Liver (tissue), 9 donors: ENCODE results near the gene CWC22. TPM values are rescaled to one million over a fixed set of nuclear protein-coding genes. Genes with fewer than 3 reads are reported as not detected.

Experiments
- DNase-seq: peaks from one replicate; pipeline ENCODE4 v3.0.0-alpha.2; 2017; ENCODE audit warnings: low spot score
- H3K27ac ChIP-seq, 2 donors: one replicate each; pipeline ENCODE4 v1.7.0; 2013; ENCODE audit warnings: inconsistent platforms in 2 of 2, low read length in 2 of 2, control low read depth in 1 of 2, low read depth in 1 of 2, mild to moderate bottlenecking in 1 of 2
- H3K27me3 ChIP-seq, 4 donors: one replicate each; pipeline versions ENCODE4 v1.6.1 to v1.7.0; 2013; ENCODE audit warnings: low read length in 3 of 4, inconsistent platforms in 1 of 4, mild to moderate bottlenecking in 1 of 4, moderate library complexity in 1 of 4; ENCODE audit not compliant: control insufficient read depth in 4 of 4, insufficient read depth in 4 of 4
- H3K36me3 ChIP-seq, 4 donors: one replicate each; pipeline versions ENCODE4 v1.6.1 to v1.7.0; 2013; ENCODE audit warnings: low read length in 3 of 4, mild to moderate bottlenecking in 3 of 4, low read depth in 1 of 4, moderate library complexity in 1 of 4; ENCODE audit not compliant: control insufficient read depth in 4 of 4, insufficient read depth in 3 of 4
- H3K4me1 ChIP-seq, 4 donors: one replicate each; pipeline versions ENCODE4 v1.6.1 to v1.7.0; 2013; ENCODE audit warnings: low read length in 3 of 4, mild to moderate bottlenecking in 3 of 4, moderate library complexity in 1 of 4; ENCODE audit not compliant: control insufficient read depth in 4 of 4, insufficient read depth in 4 of 4
- H3K4me3 ChIP-seq, 3 donors: one replicate each; pipeline versions ENCODE4 v1.6.1 to v1.7.0; 2013; ENCODE audit warnings: low read length in 3 of 3, control low read depth in 1 of 3, low read depth in 1 of 3, mild to moderate bottlenecking in 1 of 3
- H3K9ac ChIP-seq, 2 donors: one replicate each; pipeline ENCODE4 v1.7.0; 2013; ENCODE audit warnings: low read length in 2 of 2, mild to moderate bottlenecking in 2 of 2, moderate library complexity in 2 of 2, control low read depth in 1 of 2, low read depth in 1 of 2
- H3K9me3 ChIP-seq, 4 donors: one replicate each; pipeline versions ENCODE4 v1.6.1 to v1.7.0; 2013; ENCODE audit warnings: low read length in 3 of 4; ENCODE audit not compliant: control insufficient read depth in 4 of 4
- ATF3 ChIP-seq: IDR thresholded peaks from 2 replicates; pipeline ENCODE4 v1.6.1; 2016; ENCODE audit warnings: antibody characterized with exemption
- CTCF ChIP-seq: fragments of 150-350 bp; IDR thresholded peaks from 2 replicates; pipeline ENCODE4 v1.5.1; 2017; ENCODE audit warnings: improper control_type of control experiment, low read depth, low read length; ENCODE audit not compliant: missing input control
- EGR1 ChIP-seq, 2 donors: IDR thresholded peaks; 2 replicates each; pipeline ENCODE4 v1.6.1; 2016 to 2018; ENCODE audit warnings: antibody characterized with exemption in 2 of 2, low read depth in 2 of 2
- FOXA1 ChIP-seq: IDR thresholded peaks from 2 replicates; pipeline ENCODE4 v1.6.1; 2016; ENCODE audit warnings: antibody characterized with exemption
- FOXA2 ChIP-seq: IDR thresholded peaks from 2 replicates; pipeline ENCODE4 v1.6.1; 2016; ENCODE audit warnings: antibody characterized with exemption
- GABPA ChIP-seq, 2 donors: IDR thresholded peaks in 1 of 2; conservative IDR thresholded peaks in 1 of 2; 2 replicates each; pipeline ENCODE4 v1.6.1; 2016; ENCODE audit warnings: antibody characterized with exemption in 2 of 2, mild to moderate bottlenecking in 1 of 2, moderate library complexity in 1 of 2
- HNF4A ChIP-seq, 2 donors: conservative IDR thresholded peaks; 2 replicates each; pipeline ENCODE4 v1.6.1; 2016; ENCODE audit warnings: antibody characterized with exemption in 2 of 2, mild to moderate bottlenecking in 2 of 2
- HNF4G ChIP-seq: IDR thresholded peaks from 2 replicates; pipeline ENCODE4 v1.6.1; 2016; ENCODE audit warnings: antibody characterized with exemption
- JUND ChIP-seq, 2 donors: IDR thresholded peaks; 2 replicates each; pipeline ENCODE4 v1.6.1; 2016; ENCODE audit warnings: antibody characterized with exemption in 2 of 2
- MAX ChIP-seq: IDR thresholded peaks from 2 replicates; pipeline ENCODE4 v1.6.1; 2016; ENCODE audit warnings: antibody characterized with exemption
- NR2F2 ChIP-seq: IDR thresholded peaks from 2 replicates; pipeline ENCODE4 v1.6.1; 2016; ENCODE audit warnings: antibody characterized with exemption
- RAD21 ChIP-seq, 2 donors: IDR thresholded peaks; 2 replicates each; pipeline ENCODE4 v1.6.1; 2016; ENCODE audit warnings: antibody characterized with exemption in 2 of 2, mild to moderate bottlenecking in 2 of 2
- REST ChIP-seq: IDR thresholded peaks from 2 replicates; pipeline ENCODE4 v1.6.1; 2016; ENCODE audit warnings: antibody characterized with exemption, mild to moderate bottlenecking
- RXRA ChIP-seq, 2 donors: IDR thresholded peaks; 2 replicates each; pipeline ENCODE4 v1.6.1; 2017 to 2018; ENCODE audit warnings: antibody characterized with exemption in 2 of 2, mild to moderate bottlenecking in 1 of 2
- SP1 ChIP-seq: IDR thresholded peaks from 2 replicates; pipeline ENCODE4 v1.6.1; 2018; ENCODE audit warnings: antibody characterized with exemption, mild to moderate bottlenecking
- TAF1 ChIP-seq: conservative IDR thresholded peaks from 2 replicates; pipeline ENCODE4 v1.6.1; 2016; ENCODE audit warnings: antibody characterized with exemption, mild to moderate bottlenecking
- YY1 ChIP-seq: IDR thresholded peaks from 2 replicates; pipeline ENCODE4 v1.6.1; 2016; ENCODE audit warnings: antibody characterized with exemption, mild to moderate bottlenecking
- ZBTB33 ChIP-seq: IDR thresholded peaks from 2 replicates; pipeline ENCODE4 v1.6.1; 2016; ENCODE audit warnings: antibody characterized with exemption
- WGBS: extraction: QIAGEN DNeasy Blood & Tissue Kit; methylation state at CpG from one replicate; pipeline ENCODE4 v1.1.7; 2013; 5-methylcytosine and 5-hydroxymethylcytosine counted together
- polyA plus RNA-seq, 2 donors: library from polyadenylated mRNA; stranded (reverse) in 1 of 2; unstranded in 1 of 2; fragments of 200-250 nt in 1 of 2; fragments of >200 nt in 1 of 2; fragmentation: Nextera tagmentation in 1 of 2; extraction: Ambion mirVana in 1 of 2; gene quantifications; one replicate each; pipeline versions ENCODE4 v1.2.1 to v1.2.3, GENCODE V29; 2013 to 2015
- total RNA-seq, 2 donors: library from RNA; depleted of rRNA; stranded (reverse); fragments of >200 nt; gene quantifications; one replicate each; pipeline ENCODE4 v1.2.3, GENCODE V29; 2014
- donor health status: healthy.
- donor health status: healthy.
- donor health status: healthy.
- donor health status: healthy.
- donor health status: healthy.

The CWC22 gene
- total and polyA plus RNA-seq, 4 donors = 4.4 to 12.0 (median 7.7) TPM

GRCh38 chr2:179954026-179954425, 53.1 kb downstream of the CWC22 start:
- Histone ChIP-seq H3K4me3 (no peak overlapping the region), H3K27me3 (no peaks in the 10 kb centered on the region), H3K27ac (no peak overlapping the region), H3K9me3 (no peaks in the 10 kb centered on the region), H3K36me3 (peaks cover 0 to 43% (median 25%) of the 10 kb centered on the region in 4 donors), H3K9ac (no peak overlapping the region), H3K4me1 (no peaks in the 10 kb centered on the region)
- DNase-seq = no peak
- no peak for TF ChIP-seq HNF4G
- TF ChIP-seq GABPA (IDR thresholded peaks at IDR 0.05 in 1 of 2, conservative IDR thresholded peaks at IDR 0.05 in 1 of 2) = no peak
- no peak for TF ChIP-seq HNF4A (conservative IDR thresholded peaks at IDR 0.05)
- TF ChIP-seq FOXA1 = no peak
- TF ChIP-seq JUND (IDR thresholded peaks at IDR 0.05) = no peak
- TF ChIP-seq ATF3 = no peak
- TF ChIP-seq TAF1 = no peak
- no peak for TF ChIP-seq CTCF
- TF ChIP-seq MAX = no peak
- no peak for TF ChIP-seq YY1
- no peak for TF ChIP-seq NR2F2
- TF ChIP-seq RAD21 (IDR thresholded peaks at IDR 0.05) = no peak
- 65% methylated on average over 4 of the region's 4 CpGs for WGBS

- TF ChIP-seq FOXA1 = no peak
- no peak for TF ChIP-seq ATF3
- no peak for TF ChIP-seq RXRA (IDR thresholded peaks at IDR 0.05)
- TF ChIP-seq FOXA2 = no peak
- no peak for TF ChIP-seq MAX
- no peak for TF ChIP-seq SP1
- TF ChIP-seq EGR1 (IDR thresholded peaks at IDR 0.05; ENCODE audit: low read depth in 2 of 2) = no peak
- TF ChIP-seq REST = no peak
- no peak for TF ChIP-seq JUND (IDR thresholded peaks at IDR 0.05)
- no peak for TF ChIP-seq ZBTB33
- TF ChIP-seq HNF4G = no peak
- no peak for TF ChIP-seq GABPA (IDR thresholded peaks at IDR 0.05 in 1 of 2, conservative IDR thresholded peaks at IDR 0.05 in 1 of 2)
- TF ChIP-seq CTCF = no peak
- no peak for TF ChIP-seq NR2F2
- no peak for TF ChIP-seq HNF4A (conservative IDR thresholded peaks at IDR 0.05)
- no peak for TF ChIP-seq YY1
- no peak for TF ChIP-seq RAD21 (IDR thresholded peaks at IDR 0.05)
- TF ChIP-seq TAF1 = no peak
- no peaks in the 10 kb centered on the region for H3K27me3 ChIP-seq
- H3K4me1 ChIP-seq = peaks cover 0 to 3% (median 1%) of the 10 kb centered on the region in 4 donors
- no peak for DNase-seq
- 99% methylated on average over 1 of the region's 1 CpG for WGBS
- H3K36me3 ChIP-seq = peaks cover 0 to 38% (median 26%) of the 10 kb centered on the region in 4 donors
- no peaks in the 10 kb centered on the region for H3K9me3 ChIP-seq
- H3K4me3 ChIP-seq = no peak overlapping the region
- no peak overlapping the region for H3K27ac ChIP-seq
- no peak overlapping the region for H3K9ac ChIP-seq
Observed at GRCh38 chr2:179953359-179953758, 53.7 kb downstream of the CWC22 start.
